Measurements from ENCODE around the gene EXT2. TPM values are rescaled to one million over a fixed set of nuclear protein-coding genes. Genes with fewer than 3 reads are reported as not detected.

Gene EXT2
- total RNA-seq, 4 donors from 2014 or later: 56.9 to 152 (median 128) TPM

DNA sequence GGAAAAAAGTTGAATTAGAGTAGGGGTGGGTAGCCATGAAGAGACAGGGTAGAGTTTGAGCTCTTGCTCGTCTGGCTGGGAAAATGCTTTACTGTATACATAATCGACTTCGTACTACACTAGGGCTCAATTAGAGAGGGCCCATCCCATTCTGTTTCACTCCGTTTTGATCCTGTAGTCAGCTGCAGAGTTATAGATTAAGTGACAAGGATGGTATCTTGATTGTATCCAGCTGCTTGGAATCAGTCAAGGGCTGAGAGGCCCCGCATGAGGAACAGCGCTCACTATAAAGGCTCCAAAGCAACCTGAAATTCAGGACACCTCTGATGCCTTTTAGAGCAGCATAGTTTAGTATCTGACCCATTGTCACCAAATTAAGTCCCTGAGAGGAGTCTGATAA lies 132.9 kb downstream of the EXT2 start:
- Histone ChIP-seq H3K27ac (no peak overlapping the region), H3K9me3 (no peaks in the 10 kb centered on the region), H3K4me1 (no peaks in the 10 kb centered on the region), H3K36me3 (peaks cover 0 to 7% (median 3%) of the 10 kb centered on the region in 3 donors), H3K27me3 (no peaks in the 10 kb centered on the region), H3K4me3 (no peak overlapping the region)
- no peak for DNase-seq
- TF ChIP-seq POLR2A (IDR thresholded peaks at IDR 0.05): no peak
- TF ChIP-seq, protein P1, sequence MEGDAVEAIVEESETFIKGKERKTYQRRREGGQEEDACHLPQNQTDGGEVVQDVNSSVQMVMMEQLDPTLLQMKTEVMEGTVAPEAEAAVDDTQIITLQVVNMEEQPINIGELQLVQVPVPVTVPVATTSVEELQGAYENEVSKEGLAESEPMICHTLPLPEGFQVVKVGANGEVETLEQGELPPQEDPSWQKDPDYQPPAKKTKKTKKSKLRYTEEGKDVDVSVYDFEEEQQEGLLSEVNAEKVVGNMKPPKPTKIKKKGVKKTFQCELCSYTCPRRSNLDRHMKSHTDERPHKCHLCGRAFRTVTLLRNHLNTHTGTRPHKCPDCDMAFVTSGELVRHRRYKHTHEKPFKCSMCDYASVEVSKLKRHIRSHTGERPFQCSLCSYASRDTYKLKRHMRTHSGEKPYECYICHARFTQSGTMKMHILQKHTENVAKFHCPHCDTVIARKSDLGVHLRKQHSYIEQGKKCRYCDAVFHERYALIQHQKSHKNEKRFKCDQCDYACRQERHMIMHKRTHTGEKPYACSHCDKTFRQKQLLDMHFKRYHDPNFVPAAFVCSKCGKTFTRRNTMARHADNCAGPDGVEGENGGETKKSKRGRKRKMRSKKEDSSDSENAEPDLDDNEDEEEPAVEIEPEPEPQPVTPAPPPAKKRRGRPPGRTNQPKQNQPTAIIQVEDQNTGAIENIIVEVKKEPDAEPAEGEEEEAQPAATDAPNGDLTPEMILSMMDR (IDR thresholded peaks at IDR 0.05): no peak

DNA sequence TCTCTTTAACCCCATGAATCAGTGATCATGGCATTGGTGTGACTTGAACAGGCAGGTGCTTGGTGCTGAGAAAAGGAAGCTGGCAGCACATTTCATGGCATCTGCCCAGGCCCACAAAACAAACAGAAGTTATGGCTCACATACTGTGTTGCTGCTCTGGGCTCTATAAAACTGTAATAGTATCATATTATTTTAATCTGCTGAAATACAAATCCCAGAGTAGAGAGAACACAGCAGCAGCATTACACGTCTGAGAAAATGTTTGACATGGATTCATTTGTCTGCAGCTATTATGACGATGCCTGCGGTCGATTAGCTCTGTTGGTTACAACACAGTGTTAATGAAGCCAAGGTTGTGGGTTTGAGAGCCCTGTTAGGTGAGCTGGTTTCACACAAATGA lies 133.6 kb downstream of the EXT2 start:
- peaks cover 0 to 7% (median 3%) of the 10 kb centered on the region in 3 donors for H3K36me3 ChIP-seq
- DNase-seq: no peak

DNA sequence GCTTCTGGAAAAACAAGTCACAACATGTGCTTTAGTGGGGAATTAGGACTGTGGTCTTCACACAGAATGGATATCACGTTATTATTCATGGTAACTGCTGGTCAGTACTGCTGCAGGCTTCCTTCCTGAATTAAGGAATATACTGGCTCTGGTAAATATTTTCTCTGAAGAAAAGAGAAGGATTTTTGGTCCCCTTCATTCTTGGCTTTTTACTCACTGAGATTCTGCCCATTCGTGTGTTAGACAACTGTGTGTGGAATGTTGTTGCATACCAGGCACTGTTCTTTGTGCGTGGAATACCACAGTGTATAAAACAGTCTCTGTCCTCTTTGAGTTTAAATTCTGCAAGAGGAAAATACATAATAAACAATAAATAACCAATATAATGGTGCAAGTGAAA lies 134.1 kb downstream of the EXT2 start:
- no peaks in the 10 kb centered on the region for H3K9me3 ChIP-seq
- no peak overlapping the region for H3K4me3 ChIP-seq
- no peak for DNase-seq
- peaks cover 0 to 7% (median 3%) of the 10 kb centered on the region in 3 donors for H3K36me3 ChIP-seq
- H3K27ac ChIP-seq: no peak overlapping the region
- no peaks in the 10 kb centered on the region for H3K27me3 ChIP-seq
- TF ChIP-seq POLR2A (IDR thresholded peaks at IDR 0.05): no peak
- TF ChIP-seq, protein P1 (IDR thresholded peaks at IDR 0.05): no peak
- no peaks in the 10 kb centered on the region for H3K4me1 ChIP-seq

More for the DNA sequence above, 133.6 kb downstream of the EXT2 start:
- Histone ChIP-seq H3K27ac (no peak overlapping the region), H3K9me3 (no peaks in the 10 kb centered on the region), H3K4me3 (no peak overlapping the region), H3K4me1 (no peaks in the 10 kb centered on the region), H3K27me3 (no peaks in the 10 kb centered on the region)
- no peak for TF ChIP-seq POLR2A (IDR thresholded peaks at IDR 0.05)
- TF ChIP-seq, protein P1 (IDR thresholded peaks at IDR 0.05): no peak

DNA sequence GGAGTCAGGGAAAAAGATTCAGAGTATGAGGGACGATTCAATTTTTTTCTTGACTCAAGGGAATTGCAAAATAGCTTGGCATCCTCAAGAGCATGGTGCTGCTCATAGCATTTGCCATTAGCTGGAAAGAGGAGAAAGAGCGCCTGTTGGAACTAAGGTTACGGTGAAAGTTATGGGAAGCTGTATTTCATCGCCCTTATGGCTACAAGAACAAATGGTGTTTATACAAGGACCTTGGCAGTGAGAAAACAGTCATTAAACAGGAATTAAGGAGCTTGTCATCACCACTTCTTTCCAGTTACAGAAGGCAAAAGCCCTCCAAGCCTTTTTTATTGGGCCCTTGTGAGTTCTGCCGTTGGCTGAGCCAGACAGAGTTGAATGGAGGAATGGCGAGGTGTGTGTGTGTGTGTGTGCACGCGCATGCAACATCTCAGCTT lies 140.3 kb downstream of the EXT2 start:
- Histone ChIP-seq H3K27me3 (no peaks in the 10 kb centered on the region), H3K27ac (no peak overlapping the region), H3K4me1 (no peaks in the 10 kb centered on the region), H3K36me3 (peaks cover 0 to 25% (median 3%) of the 10 kb centered on the region in 3 donors), H3K9me3 (no peaks in the 10 kb centered on the region), H3K4me3 (no peak overlapping the region)
- DNase-seq: no peak
- no peak for TF ChIP-seq POLR2A (IDR thresholded peaks at IDR 0.05)
- TF ChIP-seq, protein P1 (IDR thresholded peaks at IDR 0.05): no peak

DNA sequence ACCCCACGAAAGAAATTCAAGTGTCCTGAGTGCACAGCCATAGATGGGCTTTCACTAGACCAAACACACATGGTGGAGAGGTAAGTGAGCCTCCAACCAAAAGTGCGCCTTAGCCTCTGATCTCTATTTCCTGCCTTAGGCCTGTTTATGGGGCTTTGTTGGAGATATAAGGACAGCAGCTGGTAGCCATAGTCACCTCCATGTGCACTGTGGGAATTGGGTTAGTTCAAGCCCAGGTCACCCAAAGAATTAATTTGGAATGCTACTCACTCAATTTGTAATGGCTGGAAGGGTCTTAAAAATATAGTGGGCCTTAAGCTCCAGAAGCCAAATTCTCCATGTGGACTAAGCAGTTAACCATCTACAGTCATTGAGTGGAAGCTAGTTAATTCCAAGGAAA lies 140.8 kb downstream of the EXT2 start:
- no peaks in the 10 kb centered on the region for H3K4me1 ChIP-seq
- no peaks in the 10 kb centered on the region for H3K27me3 ChIP-seq
- no peak for TF ChIP-seq POLR2A (IDR thresholded peaks at IDR 0.05)
- TF ChIP-seq, protein P1 (IDR thresholded peaks at IDR 0.05): no peak
- no peak overlapping the region for H3K27ac ChIP-seq
- H3K9me3 ChIP-seq: no peaks in the 10 kb centered on the region
- H3K36me3 ChIP-seq: peaks cover 0 to 25% (median 3%) of the 10 kb centered on the region in 3 donors
- H3K4me3 ChIP-seq: no peak overlapping the region
- no peak for DNase-seq

DNA sequence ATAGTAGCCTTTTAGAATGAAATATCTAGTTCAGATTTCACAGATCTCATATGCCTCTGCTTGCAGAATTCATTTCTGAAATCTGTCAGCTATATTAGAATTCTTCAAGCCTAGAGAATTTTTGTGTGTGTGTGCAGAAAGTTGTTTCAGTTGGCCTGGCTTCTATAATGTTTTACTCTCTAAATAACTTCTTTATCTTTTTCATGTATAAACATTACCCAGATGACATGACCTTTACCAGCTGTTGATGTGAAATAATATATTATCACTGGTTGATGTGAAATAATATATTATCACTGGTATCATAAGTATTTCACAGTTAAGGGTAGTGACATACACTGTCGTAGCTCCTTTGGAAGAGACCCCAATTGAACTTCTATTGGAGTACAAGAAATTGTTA lies 141.7 kb downstream of the EXT2 start:
- Histone ChIP-seq H3K4me3 (no peak overlapping the region), H3K27ac (no peak overlapping the region), H3K9me3 (no peaks in the 10 kb centered on the region), H3K27me3 (no peaks in the 10 kb centered on the region), H3K4me1 (no peaks in the 10 kb centered on the region), H3K36me3 (peaks cover 0 to 27% (median 0%) of the 10 kb centered on the region in 3 donors)
- TF ChIP-seq POLR2A (IDR thresholded peaks at IDR 0.05): no peak
- TF ChIP-seq, protein P1 (IDR thresholded peaks at IDR 0.05): no peak
- no peak for DNase-seq
